ENCODE results near the gene ATP5PF. TPM values are rescaled to one million over a fixed set of nuclear protein-coding genes. Genes with fewer than 3 reads are reported as not detected.
"Not testable (repeated sequence)": the region's sequence is repeated elsewhere in the genome, so short reads cannot be mapped to it uniquely, and the experiment has no call there.

ATP5PF gene
- 107 and 117 TPM in 2 replicates for total RNA-seq
- long read RNA-seq, transcript ATP5PF-201 (4 exons, 614 nt), result major isoform, 39 of 56 reads
- long read RNA-seq, transcript ATP5PF-204 (4 exons, 1,179 nt), result minor isoform, 8 of 56 reads
- long read RNA-seq, partial matches to known transcripts, result 1 of 56 reads
- long read RNA-seq, other reads (novel, unspliced or antisense), result 2 of 56 reads

- peaks cover 28% of the 10 kb centered on the region for H3K4me1 Mint-ChIP-seq (ENCODE audit: unreplicated experiment)
- TF ChIP-seq CTCF (IDR thresholded peaks at IDR 0.05), result no peak
- H3K27me3 Mint-ChIP-seq (ENCODE audit: unreplicated experiment), result no peaks in the 10 kb centered on the region
- H3K4me3 Mint-ChIP-seq (ENCODE audit: unreplicated experiment), result peak within 1 kb of the TSS; percentile 99
- H3K9me3 Mint-ChIP-seq (ENCODE audit: unreplicated experiment), result no peaks in the 10 kb centered on the region
- peaks cover 3% of the 10 kb centered on the region for H3K36me3 Mint-ChIP-seq (ENCODE audit: unreplicated experiment)
- DNase-seq (ENCODE audit: extremely low spot score, unreplicated experiment), result peak; percentile 99
- peak within 1 kb of the TSS; percentile 100 for H3K27ac Mint-ChIP-seq (ENCODE audit: unreplicated experiment)
Observed at GRCh38 chr21:25734904-25735645, at the start of gene ATP5PF, which contains the start of gene GABPA. Gene ATP5PF (minus strand): TSS chr21:25734904. CDS start chr21:25729794, 5,110 bp downstream. Gene GABPA (plus strand): TSS chr21:25734972. CDS start chr21:25741599, 6,627 bp downstream.

GRCh38 chr21:25778126-25778875 lies 43.6 kb upstream of the ATP5PF start:
- H3K27me3 Mint-ChIP-seq (ENCODE audit: unreplicated experiment); H3K36me3 Mint-ChIP-seq (ENCODE audit: unreplicated experiment); H3K9me3 Mint-ChIP-seq (ENCODE audit: unreplicated experiment); H3K4me1 Mint-ChIP-seq (ENCODE audit: unreplicated experiment); DNase-seq (ENCODE audit: extremely low spot score, unreplicated experiment); H3K4me3 Mint-ChIP-seq (ENCODE audit: unreplicated experiment); H3K27ac Mint-ChIP-seq (ENCODE audit: unreplicated experiment): not testable (repeated sequence)

GRCh38 chr21:25776440-25776839 lies 41.7 kb upstream of the ATP5PF start:
- Mint-ChIP-seq H3K9me3 (ENCODE audit: unreplicated experiment) (no peaks in the 10 kb centered on the region), H3K27me3 (ENCODE audit: unreplicated experiment) (no peaks in the 10 kb centered on the region), H3K36me3 (ENCODE audit: unreplicated experiment) (peaks cover 3% of the 10 kb centered on the region), H3K4me3 (ENCODE audit: unreplicated experiment) (no peak overlapping the region), H3K27ac (ENCODE audit: unreplicated experiment) (no peak overlapping the region), H3K4me1 (ENCODE audit: unreplicated experiment) (peaks cover 3% of the 10 kb centered on the region)
- no peak for TF ChIP-seq CTCF (IDR thresholded peaks at IDR 0.05)
- DNase-seq (ENCODE audit: extremely low spot score, unreplicated experiment), result no peak

- DNase-seq (ENCODE audit: extremely low spot score, unreplicated experiment), result no peak
- no peak for TF ChIP-seq CTCF (IDR thresholded peaks at IDR 0.05)
- Mint-ChIP-seq H3K27me3 (ENCODE audit: unreplicated experiment) (no peaks in the 10 kb centered on the region), H3K9me3 (ENCODE audit: unreplicated experiment) (no peaks in the 10 kb centered on the region), H3K36me3 (ENCODE audit: unreplicated experiment) (peaks cover 10% of the 10 kb centered on the region), H3K27ac (ENCODE audit: unreplicated experiment) (no peak overlapping the region), H3K4me3 (ENCODE audit: unreplicated experiment) (no peak overlapping the region), H3K4me1 (ENCODE audit: unreplicated experiment) (peaks cover 3% of the 10 kb centered on the region)
Observed at GRCh38 chr21:25772686-25773085, 38.0 kb upstream of the ATP5PF start.

GRCh38 chr21:25767921-25768320 lies 33.2 kb upstream of the ATP5PF start:
- H3K36me3 Mint-ChIP-seq (ENCODE audit: unreplicated experiment), result peaks cover 29% of the 10 kb centered on the region
- no peak for TF ChIP-seq CTCF (IDR thresholded peaks at IDR 0.05)
- no peaks in the 10 kb centered on the region for H3K27me3 Mint-ChIP-seq (ENCODE audit: unreplicated experiment)
- no peak for DNase-seq (ENCODE audit: extremely low spot score, unreplicated experiment)
- no peaks in the 10 kb centered on the region for H3K9me3 Mint-ChIP-seq (ENCODE audit: unreplicated experiment)
- H3K4me3 Mint-ChIP-seq (ENCODE audit: unreplicated experiment), result no peak overlapping the region
- no peak overlapping the region for H3K27ac Mint-ChIP-seq (ENCODE audit: unreplicated experiment)
- H3K4me1 Mint-ChIP-seq (ENCODE audit: unreplicated experiment), result peaks cover 3% of the 10 kb centered on the region
